Neural crest cell (in vitro differentiated cells): Measurements from ENCODE around the gene TTC7B. TPM values are rescaled to one million over a fixed set of nuclear protein-coding genes. Genes with fewer than 3 reads are reported as not detected.

Experiments
- DNase-seq: peaks from one replicate; pipeline ENCODE4 v3.0.0; 2021; ENCODE audit warnings: low read depth, mixed read lengths, low spot score
- H3K27ac Mint-ChIP-seq: one replicate; pipeline ENCODE4 v1.8.0; 2021; ENCODE audit warnings: mild to moderate bottlenecking, mixed read lengths; ENCODE audit not compliant: unreplicated experiment
- H3K27me3 Mint-ChIP-seq: 2 replicates; pipeline ENCODE4 v1.8.0; 2021; ENCODE audit warnings: low read depth, mild to moderate bottlenecking, mixed read lengths
- H3K36me3 Mint-ChIP-seq: 2 replicates; pipeline ENCODE4 v1.8.0; 2021; ENCODE audit warnings: low read depth, mild to moderate bottlenecking, mixed read lengths
- H3K4me1 Mint-ChIP-seq: 2 replicates; pipeline ENCODE4 v1.8.0; 2021; ENCODE audit warnings: mixed read lengths
- H3K4me3 Mint-ChIP-seq: one replicate; pipeline ENCODE4 v1.8.0; 2021; ENCODE audit warnings: mild to moderate bottlenecking, mixed read lengths
- H3K9me3 Mint-ChIP-seq: 2 replicates; pipeline ENCODE4 v1.8.0; 2021; ENCODE audit warnings: mixed read lengths
- CTCF ChIP-seq: fragments of 200-600 bp; sonication (generic); conservative IDR thresholded peaks from 2 replicates; pipeline ENCODE4 v1.5.0; 2021; ENCODE audit warnings: antibody characterized with exemption, mild to moderate bottlenecking
- total RNA-seq: library from RNA; stranded (reverse); gene quantifications from 2 replicates; pipeline ENCODE4 v1.2.1, GENCODE V29; 2021

Gene TTC7B
- total RNA-seq, 1 donor from 2014 or later = 56.4 TPM

GRCh38 chr14:90544971-90545370 lies 271.3 kb downstream of the TTC7B start:
- no peak overlapping the region for H3K4me3 Mint-ChIP-seq

GRCh38 chr14:90544566-90544965 lies 271.7 kb downstream of the TTC7B start:
- Mint-ChIP-seq H3K9me3 (no peaks in the 10 kb centered on the region), H3K4me3 (no peak overlapping the region), H3K36me3 (peaks cover 7% of the 10 kb centered on the region), H3K4me1 (peaks cover 20% of the 10 kb centered on the region), H3K27ac (no peak overlapping the region), H3K27me3 (no peaks in the 10 kb centered on the region)
- TF ChIP-seq CTCF = no peak
- DNase-seq = no peak

More at GRCh38 chr14:90544971-90545370, 271.3 kb downstream of the TTC7B start:
- no peak for DNase-seq
- Mint-ChIP-seq H3K27ac (no peak overlapping the region), H3K9me3 (no peaks in the 10 kb centered on the region), H3K27me3 (no peaks in the 10 kb centered on the region), H3K36me3 (peaks cover 3% of the 10 kb centered on the region), H3K4me1 (peaks cover 23% of the 10 kb centered on the region)
- no peak for TF ChIP-seq CTCF

- no peaks in the 10 kb centered on the region for H3K9me3 Mint-ChIP-seq
- H3K36me3 Mint-ChIP-seq = peaks cover 8% of the 10 kb centered on the region
- peaks cover 19% of the 10 kb centered on the region for H3K4me1 Mint-ChIP-seq
- H3K27ac Mint-ChIP-seq = no peak overlapping the region
- no peak for TF ChIP-seq CTCF
- H3K4me3 Mint-ChIP-seq = no peak overlapping the region
- no peak for DNase-seq
- H3K27me3 Mint-ChIP-seq = no peaks in the 10 kb centered on the region
Measured at GRCh38 chr14:90543876-90544275, 272.4 kb downstream of the TTC7B start.

- no peak overlapping the region for H3K4me3 Mint-ChIP-seq
- peaks cover 16% of the 10 kb centered on the region for H3K36me3 Mint-ChIP-seq
- H3K9me3 Mint-ChIP-seq = no peaks in the 10 kb centered on the region
- H3K27ac Mint-ChIP-seq = no peak overlapping the region
- no peaks in the 10 kb centered on the region for H3K27me3 Mint-ChIP-seq
- no peak for TF ChIP-seq CTCF
- peaks cover 21% of the 10 kb centered on the region for H3K4me1 Mint-ChIP-seq
- DNase-seq = no peak
Measured at GRCh38 chr14:90541076-90541634, 275.1 kb downstream of the TTC7B start.

GRCh38 chr14:90540437-90540836 lies 275.8 kb downstream of the TTC7B start:
- peaks cover 16% of the 10 kb centered on the region for H3K36me3 Mint-ChIP-seq
- no peak for TF ChIP-seq CTCF
- no peak overlapping the region for H3K4me3 Mint-ChIP-seq
- no peaks in the 10 kb centered on the region for H3K27me3 Mint-ChIP-seq
- H3K4me1 Mint-ChIP-seq = peaks cover 23% of the 10 kb centered on the region
- H3K27ac Mint-ChIP-seq = no peak overlapping the region
- DNase-seq = no peak
- no peaks in the 10 kb centered on the region for H3K9me3 Mint-ChIP-seq
